Measurements from ENCODE around the gene EXOG. TPM values are rescaled to one million over a fixed set of nuclear protein-coding genes. Genes with fewer than 3 reads are reported as not detected.

EXOG gene
- total RNA-seq, 2 experiments from 2014 or later, result 11.7 to 13.0 TPM

DNA sequence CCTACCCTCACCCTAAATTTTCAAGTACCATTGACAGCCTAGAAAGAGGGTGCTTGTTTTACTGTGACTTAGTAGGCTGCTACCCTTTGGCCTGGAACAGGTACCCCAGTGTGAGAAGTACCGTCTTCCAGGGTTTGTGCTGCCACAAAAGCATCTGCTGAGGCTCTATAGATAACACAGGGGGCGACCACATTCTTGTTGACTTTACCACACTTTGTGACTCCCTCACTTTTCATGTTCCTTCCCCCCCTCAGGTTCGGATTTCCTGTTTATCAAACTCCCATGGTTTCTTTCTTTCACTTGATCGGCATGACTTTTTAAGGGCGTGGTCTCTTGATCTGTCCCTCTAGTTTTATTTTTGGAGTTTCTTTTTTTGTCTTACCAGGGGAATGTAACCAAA lies 23.5 kb downstream of the EXOG start:
- Mint-ChIP-seq H3K36me3 (peaks cover 22% of the 10 kb centered on the region), H3K9me3 (no peaks in the 10 kb centered on the region), H3K4me3 (no peak overlapping the region), H3K27me3 (no peaks in the 10 kb centered on the region), H3K27ac (peak overlapping the region; percentile 75), H3K4me1 (ENCODE audit: low read depth) (peaks cover 30% of the 10 kb centered on the region)
- DNase-seq, result no peak
- ChIA-PET POLR2A (no interaction called here), CTCF (interaction anchor here (0.9 to 6.0 kb wide), 13 partner anchors 9 to 743 kb away, joined by 3 to 81 read pairs (median 11); partner anchors contain the start of genes EXOG, SCN5A and XYLB)
- intact Hi-C loops (cut with micrococcal nuclease), result loop anchor here (1.0 kb wide), 1 partner anchor 23 kb away; the partner anchor contains the start of gene EXOG

DNA sequence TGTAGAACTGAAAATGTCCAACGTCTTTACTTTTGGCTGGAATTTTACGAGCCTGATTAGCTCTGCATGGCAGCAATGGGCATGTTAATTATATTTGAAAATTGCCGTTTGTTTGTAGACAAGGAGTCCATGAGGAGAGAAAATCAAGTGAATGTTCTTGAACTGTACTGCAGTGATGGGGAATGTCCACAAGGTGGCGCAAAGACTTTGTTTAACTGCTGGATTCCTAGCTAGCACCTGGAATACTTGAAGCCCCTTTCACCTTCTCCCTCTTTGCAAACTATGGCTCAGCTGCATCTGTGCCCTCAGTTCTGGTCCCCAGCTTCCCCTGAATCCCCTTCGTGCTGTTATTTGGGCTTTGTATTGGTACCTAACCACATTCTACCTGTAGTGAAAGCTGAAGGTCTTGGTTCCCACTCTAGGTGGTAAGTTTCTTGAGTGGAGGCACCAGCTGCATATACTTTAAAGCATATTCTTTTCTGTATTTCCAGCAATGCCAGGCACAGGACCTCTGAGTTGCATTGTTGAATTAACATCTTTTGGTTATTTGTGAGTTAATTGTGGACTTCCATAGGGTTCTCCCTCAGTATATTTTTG lies 25.3 kb downstream of the EXOG start:
- intact Hi-C loops (cut with micrococcal nuclease), result loop anchor here (1.0 kb wide), 2 partner anchors 130 to 479 kb away; no protein-coding TSS in a partner anchor
- Mint-ChIP-seq H3K27ac (no peak overlapping the region), H3K4me1 (ENCODE audit: low read depth) (peaks cover 30% of the 10 kb centered on the region), H3K36me3 (peaks cover 33% of the 10 kb centered on the region), H3K27me3 (no peaks in the 10 kb centered on the region), H3K9me3 (no peaks in the 10 kb centered on the region), H3K4me3 (no peak overlapping the region)
- DNase-seq, result peak; percentile 72
- ChIA-PET POLR2A (no interaction called here), CTCF (interaction anchor here (0.6 to 6.0 kb wide), 54 partner anchors 9 to 892 kb away, joined by 3 to 81 read pairs (median 5); partner anchors contain the start of genes EXOG, SCN5A and XYLB)

DNA sequence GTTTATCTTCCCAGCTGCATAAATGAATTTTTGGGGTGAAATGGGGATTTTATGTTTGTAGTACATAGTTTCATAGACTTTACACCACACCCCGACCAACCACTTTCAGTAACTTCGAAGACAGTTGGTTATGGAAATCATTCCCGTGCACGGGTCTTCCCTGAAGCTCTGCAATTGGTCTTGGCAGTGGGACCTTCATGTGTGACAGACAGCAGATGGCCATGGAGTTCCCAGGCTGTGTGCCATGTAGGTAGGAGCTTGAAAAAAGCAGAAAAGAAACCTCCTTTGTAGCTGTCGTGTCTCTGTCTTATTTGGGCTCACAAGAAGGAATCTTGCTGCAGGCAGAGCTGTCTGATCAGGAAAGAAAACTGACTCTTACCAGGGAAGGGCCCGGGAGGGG lies 25.9 kb downstream of the EXOG start:
- ChIA-PET POLR2A (interaction anchor here (0.6 kb wide), 1 partner anchor 16 kb away, joined by 3 read pairs; no protein-coding TSS in a partner anchor), CTCF (interaction anchor here (0.6 to 6.0 kb wide), 49 partner anchors 9 to 769 kb away, joined by 3 to 81 read pairs (median 6); partner anchors contain the start of genes EXOG, SCN5A and XYLB)
- peaks cover 30% of the 10 kb centered on the region for H3K4me1 Mint-ChIP-seq (ENCODE audit: low read depth)
- peaks cover 31% of the 10 kb centered on the region for H3K36me3 Mint-ChIP-seq
- no peaks in the 10 kb centered on the region for H3K9me3 Mint-ChIP-seq
- no peak for DNase-seq
- H3K27me3 Mint-ChIP-seq, result no peaks in the 10 kb centered on the region
- H3K27ac Mint-ChIP-seq, result no peak overlapping the region
- intact Hi-C loops (cut with micrococcal nuclease), result no loop called here
- H3K4me3 Mint-ChIP-seq, result no peak overlapping the region

DNA sequence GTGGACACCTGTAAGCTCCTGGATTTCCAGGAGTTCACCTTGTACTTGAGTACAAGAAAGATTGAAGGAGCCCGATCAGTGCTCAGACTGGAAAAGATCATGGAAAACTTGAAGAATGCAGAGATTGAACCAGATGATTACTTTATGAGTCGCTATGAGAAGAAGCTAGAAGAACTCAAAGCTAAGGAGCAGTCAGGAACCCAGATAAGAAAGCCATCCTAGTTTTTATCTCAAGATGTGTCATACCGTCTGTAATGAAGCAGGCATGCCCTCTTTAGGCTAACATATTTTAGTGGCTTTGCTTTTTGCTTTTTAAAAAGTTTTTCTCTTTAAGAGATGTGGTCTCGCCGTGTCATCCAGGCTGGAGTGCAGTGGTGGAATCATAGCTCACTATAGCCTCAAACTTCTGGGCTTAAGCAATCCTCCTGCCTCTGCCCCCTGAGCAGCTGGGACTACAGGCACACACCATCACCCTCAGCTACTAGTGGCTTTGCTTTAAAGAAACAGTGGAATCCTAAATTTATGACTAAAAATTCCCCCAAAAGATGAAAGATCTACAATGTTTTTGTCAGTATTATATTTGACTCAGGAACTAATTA lies 28.1 kb downstream of the EXOG start:
- Mint-ChIP-seq H3K9me3 (no peaks in the 10 kb centered on the region), H3K27ac (no peak overlapping the region), H3K4me1 (ENCODE audit: low read depth) (peaks cover 21% of the 10 kb centered on the region), H3K27me3 (no peaks in the 10 kb centered on the region), H3K4me3 (no peak overlapping the region), H3K36me3 (peaks cover 33% of the 10 kb centered on the region)
- CTCF ChIA-PET, result interaction anchor here (0.9 to 2.8 kb wide), 4 partner anchors 27 to 476 kb away, joined by 4 to 12 read pairs (median 4); no protein-coding TSS in a partner anchor
- intact Hi-C loops (cut with micrococcal nuclease), result no loop called here
- POLR2A ChIA-PET, result no interaction called here
- no peak for DNase-seq

DNA sequence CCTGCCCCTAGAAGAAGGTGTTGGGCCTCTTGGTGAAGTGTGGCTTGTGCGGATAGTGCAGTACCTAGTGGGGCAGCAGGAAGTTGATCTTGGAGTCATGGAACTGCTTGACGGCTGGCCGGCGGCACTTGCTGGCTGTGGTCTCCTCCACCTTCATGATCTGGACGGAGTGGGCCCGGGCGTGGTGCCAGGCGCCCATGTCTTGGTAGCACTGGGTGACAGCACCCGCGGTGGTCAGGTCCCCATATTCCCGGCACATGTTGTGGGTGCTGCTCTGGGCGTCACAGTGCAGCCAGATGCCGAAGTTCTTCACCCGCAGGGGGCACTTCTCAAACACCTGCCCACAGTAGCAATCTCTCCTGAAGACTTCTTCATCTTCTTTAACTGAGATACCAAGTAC lies 30.7 kb downstream of the EXOG start:
- intact Hi-C loops (cut with micrococcal nuclease), result no loop called here
- Mint-ChIP-seq H3K4me3 (no peak overlapping the region), H3K27me3 (no peaks in the 10 kb centered on the region), H3K9me3 (no peaks in the 10 kb centered on the region), H3K4me1 (ENCODE audit: low read depth) (no peaks in the 10 kb centered on the region), H3K36me3 (peaks cover 43% of the 10 kb centered on the region), H3K27ac (no peak overlapping the region)
- ChIA-PET POLR2A (no interaction called here), CTCF (interaction anchor here (1.5 kb wide), 1 partner anchor 30 kb away, joined by 4 read pairs; the partner anchor contains the start of gene EXOG)
- no peak for DNase-seq

DNA sequence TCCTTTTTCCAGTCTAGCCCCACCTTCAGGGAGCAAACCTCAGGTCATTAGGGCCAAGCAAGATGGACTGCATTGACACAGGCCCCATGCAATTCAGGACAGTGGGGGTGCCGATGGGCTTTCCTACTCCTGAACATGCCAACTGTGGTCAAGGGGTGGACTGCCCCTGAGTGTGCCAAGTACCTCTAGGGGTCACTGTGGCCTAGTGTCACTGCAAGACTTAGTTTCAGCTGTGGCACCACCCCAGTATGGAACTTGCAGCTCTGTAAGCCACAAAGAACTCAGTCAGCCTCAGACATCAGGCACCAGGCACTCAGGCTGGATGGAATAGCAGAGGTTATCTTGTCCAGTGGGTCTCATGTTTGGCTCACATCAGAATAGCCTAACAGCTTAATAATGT lies 32.3 kb downstream of the EXOG start:
- Mint-ChIP-seq H3K9me3 (no peaks in the 10 kb centered on the region), H3K36me3 (peaks cover 41% of the 10 kb centered on the region), H3K27me3 (no peaks in the 10 kb centered on the region), H3K4me1 (ENCODE audit: low read depth) (no peaks in the 10 kb centered on the region), H3K27ac (no peak overlapping the region), H3K4me3 (no peak overlapping the region)
- no peak for DNase-seq
- intact Hi-C loops (cut with micrococcal nuclease), result no loop called here
- POLR2A ChIA-PET, result no interaction called here
- CTCF ChIA-PET, result interaction anchor here (0.8 kb wide), 1 partner anchor 8 kb away, joined by 3 read pairs; no protein-coding TSS in a partner anchor

DNA sequence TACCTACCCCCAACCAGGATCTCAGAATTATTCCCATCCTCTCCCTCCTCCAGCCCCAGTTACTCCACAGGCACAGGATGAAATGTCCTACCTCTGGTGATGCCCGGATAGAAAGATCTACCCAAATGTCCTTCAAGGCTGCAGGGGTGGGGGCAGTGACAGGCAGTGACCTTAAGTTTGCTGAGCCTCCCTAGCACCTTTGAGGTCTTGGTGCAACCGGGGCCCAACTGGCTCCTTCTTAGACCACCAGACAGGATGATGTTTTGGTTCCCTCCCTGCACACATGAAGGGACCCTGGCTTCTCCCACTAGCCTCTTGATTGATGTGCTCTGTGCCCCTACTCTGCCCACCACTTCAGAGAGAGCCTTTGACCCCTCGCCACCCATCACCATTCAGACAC lies 36.4 kb downstream of the EXOG start:
- Mint-ChIP-seq H3K4me3 (no peak overlapping the region), H3K36me3 (peaks cover 27% of the 10 kb centered on the region), H3K27ac (no peak overlapping the region), H3K27me3 (no peaks in the 10 kb centered on the region), H3K4me1 (ENCODE audit: low read depth) (peaks cover 3% of the 10 kb centered on the region), H3K9me3 (no peaks in the 10 kb centered on the region)
- no peak for DNase-seq
- ChIA-PET CTCF (interaction anchor here (3.3 kb wide), 1 partner anchor 11 kb away, joined by 18 read pairs; no protein-coding TSS in a partner anchor), POLR2A (no interaction called here)
- intact Hi-C loops (cut with micrococcal nuclease), result no loop called here

DNA sequence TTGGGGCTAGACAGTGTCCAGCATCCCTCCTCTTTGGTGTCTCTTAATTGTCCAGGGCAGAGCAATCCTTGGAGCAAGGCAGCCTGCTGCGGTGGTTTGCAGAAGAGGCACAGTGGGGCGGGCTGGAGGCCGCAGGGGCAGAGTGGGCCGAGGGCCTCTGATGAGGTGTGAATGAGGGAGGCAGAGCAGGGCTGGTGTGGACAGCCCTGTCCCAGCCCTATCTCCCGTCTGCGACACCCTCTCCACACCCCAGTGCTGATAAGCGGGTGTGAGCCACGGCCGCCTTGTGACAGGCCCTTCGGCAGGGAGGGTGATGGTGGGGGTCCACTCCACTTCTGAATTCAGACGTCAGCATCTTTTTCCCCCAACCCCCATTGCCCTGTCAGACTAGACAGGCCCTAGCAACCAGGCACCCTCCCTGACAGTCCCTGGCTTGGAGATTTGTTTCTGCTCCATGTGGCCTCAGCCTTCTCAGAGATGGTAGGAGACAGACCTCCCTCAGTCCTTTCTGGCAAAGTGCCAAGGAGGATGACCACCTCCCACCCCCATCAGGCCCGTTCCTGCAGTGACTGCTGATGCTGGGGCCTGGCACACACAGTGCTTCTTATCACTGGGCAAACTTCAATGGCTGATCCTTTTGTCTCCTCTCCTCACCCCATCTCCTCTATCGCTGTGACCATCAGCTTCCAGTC lies 37.3 kb downstream of the EXOG start:
- POLR2A ChIA-PET, result no interaction called here
- Mint-ChIP-seq H3K27ac (no peak overlapping the region), H3K4me3 (no peak overlapping the region), H3K27me3 (no peaks in the 10 kb centered on the region), H3K4me1 (ENCODE audit: low read depth) (peaks cover 3% of the 10 kb centered on the region), H3K36me3 (peaks cover 21% of the 10 kb centered on the region), H3K9me3 (no peaks in the 10 kb centered on the region)
- CTCF ChIA-PET, result interaction anchor here (1.0 kb wide), 1 partner anchor 12 kb away, joined by 8 read pairs; no protein-coding TSS in a partner anchor
- DNase-seq, result no peak
- intact Hi-C loops (cut with micrococcal nuclease), result no loop called here

DNA sequence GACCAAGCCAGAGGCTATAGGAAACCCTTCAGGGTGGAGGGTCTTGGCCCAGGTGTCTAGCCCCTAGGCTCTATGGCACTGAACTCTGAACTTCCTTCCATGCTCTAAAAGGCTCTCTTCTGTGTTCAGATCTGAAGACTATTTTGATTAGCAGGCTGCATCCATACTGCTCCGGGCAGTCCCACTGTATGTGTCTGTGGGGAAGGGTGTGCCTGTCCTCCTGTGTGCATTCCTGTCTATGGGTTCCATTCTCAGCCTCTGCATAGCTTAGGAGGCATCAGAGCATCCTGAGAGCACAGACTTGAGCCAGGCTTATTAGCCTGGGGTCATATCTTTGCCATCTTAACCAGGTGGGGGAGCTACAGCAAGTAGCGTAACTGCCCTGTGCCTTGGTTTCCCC lies 38.0 kb downstream of the EXOG start:
- Mint-ChIP-seq H3K4me3 (no peak overlapping the region), H3K9me3 (no peaks in the 10 kb centered on the region), H3K27ac (no peak overlapping the region), H3K4me1 (ENCODE audit: low read depth) (peaks cover 3% of the 10 kb centered on the region), H3K27me3 (no peaks in the 10 kb centered on the region), H3K36me3 (peaks cover 20% of the 10 kb centered on the region)
- intact Hi-C loops (cut with micrococcal nuclease), result no loop called here
- POLR2A ChIA-PET, result no interaction called here
- CTCF ChIA-PET, result interaction anchor here (0.6 to 1.0 kb wide), 3 partner anchors 12 to 209 kb away, joined by 3 to 8 read pairs (median 3); no protein-coding TSS in a partner anchor
- DNase-seq, result no peak

DNA sequence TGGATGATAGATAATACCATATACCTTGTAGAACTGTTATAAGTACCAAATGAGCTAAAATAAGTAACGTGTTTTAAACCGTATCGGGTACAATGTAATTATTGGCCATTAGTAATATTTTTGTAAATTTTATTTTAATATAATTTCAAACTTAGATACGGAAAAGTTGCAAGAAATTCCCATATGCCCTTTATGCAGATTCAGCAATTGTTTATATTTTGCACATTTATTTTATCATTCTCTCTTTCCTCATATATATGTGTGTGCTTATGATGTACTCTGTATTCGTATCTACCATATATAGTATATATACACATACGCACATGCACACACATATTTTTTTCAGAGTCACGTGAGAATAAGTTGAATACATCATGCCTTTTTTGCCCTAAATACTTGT lies 38.5 kb downstream of the EXOG start:
- intact Hi-C loops (cut with micrococcal nuclease), result no loop called here
- ChIA-PET CTCF (interaction anchor here (0.6 to 1.0 kb wide), 3 partner anchors 13 to 209 kb away, joined by 3 to 8 read pairs (median 3); no protein-coding TSS in a partner anchor), POLR2A (no interaction called here)
- peaks cover 19% of the 10 kb centered on the region for H3K36me3 Mint-ChIP-seq
- DNase-seq, result no peak
- no peaks in the 10 kb centered on the region for H3K9me3 Mint-ChIP-seq
- no peak overlapping the region for H3K27ac Mint-ChIP-seq
- H3K4me3 Mint-ChIP-seq, result no peak overlapping the region
- peaks cover 3% of the 10 kb centered on the region for H3K4me1 Mint-ChIP-seq (ENCODE audit: low read depth)
- no peaks in the 10 kb centered on the region for H3K27me3 Mint-ChIP-seq

DNA sequence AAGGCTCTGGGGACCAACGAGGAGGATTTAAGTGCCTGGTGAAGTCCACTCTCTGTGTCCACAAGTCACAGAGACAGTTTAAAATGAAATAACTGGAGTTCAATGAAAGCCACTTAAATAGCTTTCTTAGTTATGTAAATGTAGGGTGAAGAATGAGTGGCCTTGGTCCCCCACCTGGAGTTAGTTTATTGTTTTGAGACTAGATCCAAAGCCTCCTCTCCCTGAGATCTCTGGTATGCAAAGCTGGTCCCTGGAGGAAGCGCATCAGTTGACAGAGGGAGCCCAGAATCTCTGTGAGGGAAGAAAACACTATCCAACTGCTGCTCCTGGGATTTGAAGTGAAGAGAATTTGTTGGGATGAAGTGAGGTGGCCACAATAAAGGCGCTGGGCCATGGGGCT lies 40.5 kb downstream of the EXOG start:
- H3K27ac Mint-ChIP-seq, result no peak overlapping the region
- ChIA-PET POLR2A (no interaction called here), CTCF (interaction anchor here (2.7 kb wide), 1 partner anchor 15 kb away, joined by 12 read pairs; no protein-coding TSS in a partner anchor)
- intact Hi-C loops (cut with micrococcal nuclease), result no loop called here
- no peaks in the 10 kb centered on the region for H3K9me3 Mint-ChIP-seq
- no peak overlapping the region for H3K4me3 Mint-ChIP-seq
- no peaks in the 10 kb centered on the region for H3K27me3 Mint-ChIP-seq
- H3K36me3 Mint-ChIP-seq, result peaks cover 10% of the 10 kb centered on the region
- peaks cover 3% of the 10 kb centered on the region for H3K4me1 Mint-ChIP-seq (ENCODE audit: low read depth)
- DNase-seq, result no peak

DNA sequence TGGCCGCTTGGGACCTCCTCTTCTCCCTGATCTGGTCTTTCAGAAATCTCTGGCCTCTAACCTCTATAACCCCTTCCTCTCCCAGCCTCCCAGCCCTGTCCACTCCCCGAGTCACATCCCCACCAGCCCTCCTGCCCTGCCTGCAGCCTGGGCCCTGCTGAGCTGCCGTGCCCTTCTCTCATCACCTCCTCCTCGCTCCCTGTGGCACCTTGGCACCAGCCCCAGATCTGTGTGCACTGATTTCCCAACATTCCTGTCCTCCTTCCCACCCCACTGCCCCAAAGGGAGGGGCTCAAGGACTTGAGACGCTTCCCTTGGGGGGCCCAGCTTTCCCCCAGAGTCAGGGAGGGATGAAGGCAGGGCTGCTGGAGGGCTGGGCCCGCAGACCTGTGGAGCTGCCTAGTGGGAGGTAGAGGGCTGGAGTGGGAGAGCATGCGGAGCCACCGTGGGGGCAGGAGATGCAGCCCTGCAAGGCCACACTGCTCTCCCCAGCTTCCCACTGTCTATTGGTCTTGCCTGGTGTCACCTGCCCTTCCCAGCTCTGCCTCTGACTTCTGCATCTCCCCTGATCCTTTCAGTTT lies 42.7 kb downstream of the EXOG start:
- Mint-ChIP-seq H3K9me3 (no peaks in the 10 kb centered on the region), H3K4me3 (no peak overlapping the region), H3K4me1 (ENCODE audit: low read depth) (peaks cover 3% of the 10 kb centered on the region), H3K27me3 (no peaks in the 10 kb centered on the region), H3K36me3 (peaks cover 10% of the 10 kb centered on the region), H3K27ac (no peak overlapping the region)
- DNase-seq, result no peak
- intact Hi-C loops (cut with micrococcal nuclease), result no loop called here
- CTCF ChIA-PET, result interaction anchor here (1.7 to 2.7 kb wide), 2 partner anchors 17 to 112 kb away, joined by 4 to 12 read pairs; no protein-coding TSS in a partner anchor
- POLR2A ChIA-PET, result no interaction called here
